HS-5 (cell line): ENCODE measurements around the gene ADGRG1.

Source experiments
- DNase-seq: peaks from one replicate; pipeline ENCODE4 v3.0.0-alpha.2; 2012; ENCODE audit warnings: low read depth

ADGRG1 gene

GRCh38 chr16:57620335-57621231, 7.8 kb upstream of the ADGRG1 start:
- DNase-seq, result no peak

- no peak for DNase-seq
These were observed 6.7 kb upstream of the ADGRG1 start for GRCh38 chr16:57621521-57622271.

- DNase-seq, result no peak
These were observed 5.8 kb upstream of the ADGRG1 start for GRCh38 chr16:57622361-57623250.

- DNase-seq, result no peak
These were observed 5.0 kb upstream of the ADGRG1 start for GRCh38 chr16:57623251-57624043.

GRCh38 chr16:57624044-57624688, 4.3 kb upstream of the ADGRG1 start:
- DNase-seq, result no peak

- no peak for DNase-seq
These were observed 3.5 kb upstream of the ADGRG1 start for GRCh38 chr16:57624806-57625500.

GRCh38 chr16:57626420-57627170, 1.8 kb upstream of the ADGRG1 start:
- DNase-seq, result no peak

GRCh38 chr16:57627184-57627871, 1.1 kb upstream of the ADGRG1 start:
- peak; percentile 58 for DNase-seq

GRCh38 chr16:57628783-57629293, 408 bp downstream of the ADGRG1 start:
- no peak for DNase-seq

GRCh38 chr16:57629516-57630406, 1.3 kb downstream of the ADGRG1 start:
- no peak for DNase-seq

GRCh38 chr16:57630407-57630797, 2.0 kb downstream of the ADGRG1 start:
- DNase-seq, result no peak

- no peak for DNase-seq
These were observed 2.8 kb downstream of the ADGRG1 start for GRCh38 chr16:57630931-57631845.

- DNase-seq, result no peak
These were observed 4.1 kb downstream of the ADGRG1 start for GRCh38 chr16:57632568-57632967.

- no peak for DNase-seq
These were observed 5.1 kb downstream of the ADGRG1 start for GRCh38 chr16:57633383-57634064.

GRCh38 chr16:57634171-57634570, 5.7 kb downstream of the ADGRG1 start:
- DNase-seq, result no peak
